ENCODE data around the gene CTNNA3.
"Not testable (repeated sequence)": the region's sequence is repeated elsewhere in the genome, so short reads cannot be mapped to it uniquely, and the experiment has no call there.

Gene CTNNA3

DNA sequence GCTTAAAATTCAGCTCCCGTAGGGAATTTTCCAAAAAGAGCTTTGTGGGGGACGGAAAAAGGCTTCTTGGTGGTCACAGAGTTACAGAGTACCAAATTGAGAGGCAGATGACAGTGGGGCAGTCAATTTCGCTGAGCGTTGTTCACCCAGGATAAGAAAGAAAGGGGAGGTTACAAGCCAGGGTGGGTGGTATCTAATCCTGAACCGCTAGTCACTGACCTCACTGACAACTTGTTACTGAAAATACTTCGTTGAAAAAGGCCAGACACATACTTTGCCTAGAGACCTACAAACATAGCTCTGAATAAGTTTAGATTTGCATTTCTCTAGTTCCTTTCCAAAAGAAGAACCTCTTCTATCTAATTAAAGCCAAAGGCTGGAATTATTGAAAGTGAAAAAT lies at the start of gene CTNNA3:
CTNNA3 (minus strand) TSS at position 167 of the 400 bp plus-strand sequence.
- no peak for DNase-seq

DNA sequence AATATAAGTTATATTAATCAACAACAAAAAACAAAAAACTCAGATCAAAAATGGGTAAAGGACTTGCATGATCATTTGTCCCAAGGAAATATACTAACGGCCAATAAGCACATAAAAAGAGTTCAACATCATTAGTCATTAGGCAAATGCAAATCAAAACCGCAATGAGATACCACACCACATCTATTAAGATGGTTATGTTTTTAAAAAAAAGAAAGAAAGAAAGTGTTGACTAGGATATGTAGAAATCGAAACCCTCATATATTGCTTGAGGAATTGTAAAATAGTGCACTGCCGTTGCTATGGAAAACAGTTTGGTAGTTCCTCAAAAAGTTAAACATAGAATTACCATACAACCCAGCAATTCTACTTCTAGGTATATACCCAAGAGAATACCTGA lies 39.4 kb upstream of the CTNNA3 start:
- peak; percentile 2 for DNase-seq

DNA sequence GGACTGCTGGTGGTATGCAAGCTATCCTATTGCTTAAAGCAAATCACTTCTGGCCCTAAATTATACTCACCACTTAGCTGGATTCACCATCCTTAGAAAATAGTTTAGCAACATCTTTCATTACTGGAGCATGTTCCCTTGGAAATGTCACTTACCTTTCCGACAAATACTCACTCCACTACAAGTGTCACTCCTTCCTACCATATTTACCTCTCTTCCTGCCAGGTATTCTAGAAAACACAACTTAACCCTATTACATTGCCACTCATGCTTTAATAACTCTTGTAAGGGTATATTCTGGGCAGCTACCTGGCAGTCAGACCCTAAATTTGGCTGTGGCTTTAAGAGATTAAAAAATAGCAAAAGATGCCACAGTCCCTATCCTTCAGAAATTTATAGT lies 37.5 kb upstream of the CTNNA3 start:
- DNase-seq: no peak

DNA sequence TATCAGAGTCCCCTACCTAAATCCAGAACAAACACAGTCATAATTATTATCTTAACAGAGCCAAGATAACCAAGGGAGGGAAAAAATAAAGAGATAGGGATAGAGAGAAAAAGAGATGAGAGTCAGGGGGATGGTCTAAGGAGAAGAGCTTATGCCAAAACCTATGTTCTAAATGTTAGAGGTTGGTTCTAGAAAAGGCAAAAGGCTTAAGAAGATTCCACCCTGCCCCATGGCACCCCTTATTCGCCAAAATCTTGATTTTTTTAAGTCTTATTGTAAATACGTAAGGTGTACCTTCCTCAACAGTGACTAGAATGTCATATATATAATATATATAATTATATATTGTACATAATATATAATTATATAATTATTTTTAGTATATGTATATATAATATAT lies 29.6 kb upstream of the CTNNA3 start:
- DNase-seq: no peak

DNA sequence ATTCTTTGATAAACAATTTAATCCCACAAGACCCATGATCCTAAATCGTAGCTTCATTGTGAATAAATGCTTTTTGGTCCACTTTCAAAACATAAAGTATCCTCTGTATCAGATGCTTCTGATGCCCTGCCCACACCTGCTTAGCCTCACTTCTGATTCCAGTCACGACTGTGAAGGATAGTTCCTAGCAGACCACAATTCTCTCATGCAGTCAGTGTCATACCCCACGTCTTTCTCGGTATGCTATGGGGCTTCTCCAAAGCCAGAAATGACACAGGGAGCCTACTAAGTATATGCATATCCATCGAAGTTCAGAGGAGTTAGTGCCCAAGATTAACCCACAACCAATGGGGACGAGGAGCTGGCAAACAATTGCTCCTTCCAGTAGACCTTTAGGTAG lies 27.6 kb upstream of the CTNNA3 start:
- no peak for DNase-seq

DNA sequence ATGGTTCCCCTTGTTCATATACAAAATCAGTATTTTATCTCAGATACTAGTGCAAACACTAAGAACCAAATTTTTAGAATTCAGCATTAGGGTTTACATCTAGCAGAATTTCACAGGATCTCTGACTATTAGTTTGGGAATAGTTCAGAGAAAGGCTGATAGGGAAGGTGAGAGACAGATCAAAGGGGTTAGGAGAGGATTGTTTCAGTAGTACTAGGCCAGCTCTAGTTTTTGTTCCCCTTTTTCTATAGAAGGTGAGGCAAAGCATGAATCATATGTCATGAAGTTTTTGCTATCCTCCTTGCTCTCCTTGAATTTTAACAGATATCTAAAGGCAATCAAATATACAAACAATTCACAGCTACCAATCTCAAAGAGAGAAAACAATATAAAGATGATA lies 26.1 kb upstream of the CTNNA3 start:
- no peak for DNase-seq

DNA sequence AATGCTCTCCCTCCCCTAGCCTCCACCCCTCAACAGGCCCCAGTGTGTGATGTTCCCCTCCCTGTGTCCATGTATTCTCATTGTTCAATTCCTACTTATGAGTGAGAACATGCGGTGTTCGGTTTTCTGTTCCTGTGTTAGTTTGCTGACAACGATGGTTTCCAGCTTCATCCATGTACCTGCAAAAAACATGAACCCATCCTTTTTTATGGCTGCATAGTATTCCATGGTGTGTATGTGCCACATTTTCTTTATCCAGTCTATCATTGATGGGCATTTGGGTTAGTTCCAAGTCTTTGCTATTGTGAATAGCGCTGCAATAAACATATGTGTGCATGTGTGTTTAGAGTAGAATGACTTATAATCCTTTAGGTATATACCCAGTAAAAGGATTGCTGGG lies 20.5 kb upstream of the CTNNA3 start:
- not testable (repeated sequence) for DNase-seq

DNA sequence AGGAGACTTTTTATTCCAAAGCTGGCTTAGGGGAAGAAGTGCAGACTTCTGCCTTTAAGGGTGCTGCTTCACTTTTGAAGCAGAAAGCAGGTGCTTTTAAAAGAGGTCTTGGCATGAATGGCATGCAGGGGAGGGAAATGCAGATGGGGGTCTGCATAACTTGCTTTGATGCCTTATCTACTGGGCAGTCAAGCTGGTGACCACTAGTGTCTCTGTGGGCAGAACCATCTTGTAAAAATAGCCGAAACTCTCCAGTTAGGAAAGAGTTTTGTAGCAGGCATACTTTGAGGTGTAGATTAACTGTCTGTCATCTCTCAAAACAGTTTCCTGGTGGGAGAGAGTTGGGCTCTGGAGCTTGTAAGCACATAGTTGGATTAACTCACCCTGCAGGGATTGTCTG lies 9.9 kb upstream of the CTNNA3 start:
- DNase-seq: no peak

DNA sequence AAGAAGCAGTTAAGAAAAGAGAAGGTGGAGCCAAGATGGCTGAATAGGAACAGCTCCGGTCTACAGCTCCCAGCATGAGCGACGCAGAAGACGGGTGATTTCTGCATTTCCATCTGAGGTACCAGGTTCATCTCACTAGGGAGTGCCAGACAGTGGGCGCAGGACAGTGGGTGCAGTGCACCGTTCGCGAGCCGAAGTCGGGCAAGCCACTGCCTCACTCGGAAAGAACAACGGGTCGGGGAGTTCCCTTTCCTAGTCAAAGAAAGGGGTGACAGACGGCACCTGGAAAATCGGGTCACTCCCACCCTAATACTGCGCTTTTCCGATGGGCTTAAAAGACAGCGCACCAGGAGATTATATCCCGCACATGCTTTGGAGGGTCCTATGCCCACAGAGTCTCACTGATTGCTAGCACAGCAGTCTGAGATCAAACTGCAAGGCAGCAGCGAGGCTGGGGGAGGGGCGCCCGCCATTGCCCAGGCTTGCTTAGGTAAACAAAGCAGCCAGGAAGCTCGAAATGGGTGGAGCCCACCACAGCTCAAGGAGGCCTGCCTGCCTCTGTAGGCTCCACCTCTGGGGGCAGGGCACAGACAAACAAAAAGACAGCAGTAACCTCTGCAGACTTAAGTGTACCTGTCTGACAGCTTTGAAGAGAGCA lies 3.7 kb upstream of the CTNNA3 start:
- not testable (repeated sequence) for DNase-seq

DNA sequence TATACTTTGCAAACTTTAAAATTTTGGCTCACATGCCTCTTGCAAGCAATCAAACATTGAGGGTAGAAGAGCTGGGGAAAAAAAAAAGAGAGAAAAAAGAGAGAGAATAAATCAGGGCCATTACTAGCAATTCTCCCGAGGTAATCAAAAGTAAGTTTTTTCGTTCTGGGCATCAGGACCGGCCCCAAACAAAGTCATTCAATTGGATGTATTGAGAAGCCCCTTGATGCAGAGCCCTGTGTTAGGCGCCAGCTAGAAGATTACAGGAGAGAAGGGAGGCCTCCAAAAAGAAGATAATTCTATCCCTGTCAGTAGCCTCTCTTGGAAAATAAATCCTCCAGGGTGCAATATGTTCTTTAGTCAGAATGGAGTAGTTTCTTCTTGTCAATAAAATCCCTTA lies 2.2 kb upstream of the CTNNA3 start:
- no peak for DNase-seq

DNA sequence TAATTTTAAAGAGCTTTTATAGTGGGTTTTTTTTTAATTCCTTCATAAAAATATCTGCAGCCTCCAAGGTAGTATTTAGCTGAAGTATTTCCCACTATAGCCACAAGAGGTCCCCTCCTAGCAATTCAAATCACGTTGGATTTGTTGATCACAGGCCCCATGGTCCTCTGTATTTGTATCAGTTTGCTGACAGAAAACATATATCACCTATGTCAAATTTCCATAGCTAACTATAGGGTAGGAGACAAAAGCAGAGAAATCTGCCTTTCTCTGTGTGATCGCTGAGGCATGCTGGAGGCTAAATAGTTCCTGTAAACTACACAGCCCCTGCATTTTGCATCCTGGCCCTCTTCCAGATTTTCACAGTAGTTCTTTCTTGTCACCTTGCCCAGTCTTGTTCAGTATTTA lies 1.7 kb upstream of the CTNNA3 start:
- peak; percentile 21 for DNase-seq

DNA sequence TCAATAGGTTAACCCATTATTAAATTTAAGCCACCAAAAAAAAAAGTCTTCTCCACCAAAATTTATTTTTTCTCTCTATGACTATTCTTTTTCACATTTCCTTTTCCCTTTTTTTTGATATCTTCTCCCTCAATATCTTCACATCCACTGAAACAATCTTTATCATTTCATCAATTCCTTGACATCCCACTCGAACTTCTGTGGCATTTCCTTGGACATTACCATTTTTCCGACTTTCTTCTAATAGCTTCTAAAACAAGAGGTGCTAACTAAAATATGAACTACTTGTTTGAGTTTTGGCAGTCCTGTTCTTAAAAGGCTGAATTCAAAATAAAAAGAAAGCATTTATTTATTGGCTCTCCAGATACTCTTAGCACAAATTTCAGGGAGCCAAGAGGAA lies 684 bp upstream of the CTNNA3 start:
- no peak for DNase-seq

DNA sequence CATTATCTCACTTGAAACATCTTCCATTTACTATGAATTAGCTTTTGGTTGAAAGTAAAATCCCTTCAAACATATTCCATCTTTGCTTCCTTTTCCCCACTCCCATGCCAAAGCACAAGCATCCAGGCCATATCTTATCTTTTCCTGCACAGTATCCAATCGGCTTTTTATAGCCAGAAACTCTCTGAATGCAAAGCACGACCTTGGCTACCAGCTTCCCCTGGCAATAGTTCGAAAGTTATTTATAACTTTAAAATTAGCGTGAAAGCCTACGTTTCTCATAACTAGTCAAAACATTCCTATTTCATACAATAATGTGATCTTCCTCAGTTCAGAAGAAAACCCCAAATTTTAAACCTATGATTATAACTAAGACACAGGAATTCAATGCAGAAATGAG lies 440 bp downstream of the CTNNA3 start:
- no peak for DNase-seq

DNA sequence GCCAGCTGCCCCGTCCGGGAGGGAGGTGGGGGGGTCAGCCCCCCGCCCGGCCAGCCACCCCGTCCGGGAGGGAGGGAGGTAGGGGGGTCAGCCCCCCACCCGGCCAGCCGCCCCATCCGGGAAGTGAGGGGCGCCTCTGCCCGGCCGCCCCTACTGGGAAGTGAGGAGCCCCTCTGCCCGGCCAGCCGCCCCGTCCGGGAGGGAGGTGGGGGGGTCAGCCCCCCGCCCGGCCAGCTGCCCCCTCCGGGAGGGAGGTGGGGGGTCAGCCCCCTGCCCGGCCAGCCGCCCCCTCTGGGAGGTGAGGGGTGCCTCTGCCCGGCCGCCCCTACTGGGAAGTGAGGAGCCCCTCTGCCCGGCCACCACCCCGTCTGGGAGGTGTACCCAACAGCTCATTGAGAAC lies 4.1 kb downstream of the CTNNA3 start:
- not testable (repeated sequence) for DNase-seq

DNA sequence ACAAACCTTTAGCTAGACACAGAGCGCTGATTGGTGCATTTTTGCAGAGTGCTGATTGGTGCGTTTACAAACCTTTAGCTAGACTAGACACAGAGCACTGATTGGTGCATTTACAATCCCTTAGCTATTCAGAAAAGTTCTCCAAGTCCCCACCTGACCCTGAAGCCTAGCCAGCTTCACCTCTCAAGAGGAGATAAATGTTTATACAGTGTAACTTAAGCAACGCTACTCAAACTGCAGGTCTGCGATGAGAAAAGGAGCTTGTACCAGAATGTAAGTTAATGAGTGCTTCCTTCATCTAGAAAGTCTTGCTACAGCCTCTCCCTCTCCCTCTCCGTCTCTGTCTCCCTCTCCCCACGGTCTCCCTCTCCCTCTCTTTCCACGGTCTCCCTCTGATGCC lies 5.5 kb downstream of the CTNNA3 start:
- DNase-seq: not testable (repeated sequence)

DNA sequence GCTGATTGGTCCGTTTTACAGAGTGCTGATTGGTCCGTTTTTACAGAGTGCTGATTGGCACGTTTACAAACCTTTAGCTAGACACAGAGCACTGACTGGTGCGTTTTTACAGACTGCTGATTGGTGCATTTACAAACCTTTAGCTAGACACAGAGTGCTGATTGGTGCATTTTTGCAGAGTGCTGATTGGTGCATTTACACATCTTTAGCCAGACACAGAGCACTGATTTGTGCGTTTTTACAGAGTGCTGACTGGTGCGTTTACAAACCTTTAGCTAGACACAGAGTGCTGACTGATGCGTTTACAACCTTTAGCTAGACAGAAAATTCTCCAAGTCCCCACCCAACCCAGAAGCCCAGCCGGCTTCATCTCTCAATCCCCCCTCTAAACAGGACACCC lies 11.9 kb downstream of the CTNNA3 start:
- not testable (repeated sequence) for DNase-seq

DNA sequence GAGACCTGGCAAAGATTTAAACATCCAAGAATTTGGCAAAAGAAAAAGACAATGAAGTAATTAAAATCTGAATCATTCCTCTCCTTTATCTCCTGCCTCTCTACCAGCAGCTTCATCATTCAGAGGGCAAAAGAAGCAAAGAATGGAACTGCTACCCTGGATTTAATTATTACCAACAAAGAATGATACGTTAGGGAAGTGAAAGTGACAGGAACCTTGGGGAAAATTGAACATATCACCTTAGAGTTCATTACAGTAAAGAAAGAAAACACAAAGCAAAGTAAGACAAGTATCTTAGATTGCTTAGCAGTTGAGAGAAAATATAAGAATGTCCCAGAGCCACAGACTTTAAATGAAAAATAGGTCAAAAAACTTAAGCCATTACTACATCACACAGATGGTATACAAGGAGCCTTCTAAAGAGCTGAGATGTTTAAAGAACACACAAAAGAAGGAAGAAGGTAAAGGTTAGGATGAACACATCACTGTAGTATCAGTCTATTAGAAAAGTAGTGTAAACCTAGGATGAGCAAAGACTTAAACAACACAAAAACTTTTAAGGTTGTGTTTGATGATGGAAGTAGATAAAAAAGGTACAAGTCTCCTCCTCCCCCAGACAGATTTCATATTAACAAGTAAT lies 17.5 kb downstream of the CTNNA3 start:
- DNase-seq: no peak

DNA sequence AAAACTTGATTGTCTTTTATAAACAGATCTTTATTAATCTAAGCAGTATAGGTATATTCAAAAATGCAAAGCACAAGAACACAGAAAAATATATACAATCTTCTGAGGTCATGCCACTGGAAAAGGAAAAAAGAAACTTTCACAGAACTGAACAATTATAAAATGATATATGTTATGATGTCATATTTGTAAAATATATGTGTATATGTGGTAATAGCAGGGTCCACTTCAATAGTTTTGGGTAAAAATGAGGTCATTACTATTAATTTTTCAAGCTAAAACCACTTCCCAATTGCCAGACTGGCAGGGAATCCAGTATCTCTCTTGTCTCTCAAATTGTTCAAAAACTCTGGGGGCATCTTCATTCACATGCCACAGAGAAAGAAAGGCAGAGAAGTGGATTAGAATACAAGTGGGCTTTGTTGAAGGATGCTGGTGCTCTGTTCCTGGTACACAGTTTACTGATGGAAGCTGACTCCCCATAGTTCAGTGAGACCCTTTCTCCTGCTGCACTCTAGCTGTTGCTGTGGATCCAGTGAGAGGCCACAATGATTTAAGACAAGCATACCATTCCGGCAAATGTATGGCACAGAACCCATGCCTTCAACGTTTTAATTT lies 19.7 kb downstream of the CTNNA3 start:
- no peak for DNase-seq

DNA sequence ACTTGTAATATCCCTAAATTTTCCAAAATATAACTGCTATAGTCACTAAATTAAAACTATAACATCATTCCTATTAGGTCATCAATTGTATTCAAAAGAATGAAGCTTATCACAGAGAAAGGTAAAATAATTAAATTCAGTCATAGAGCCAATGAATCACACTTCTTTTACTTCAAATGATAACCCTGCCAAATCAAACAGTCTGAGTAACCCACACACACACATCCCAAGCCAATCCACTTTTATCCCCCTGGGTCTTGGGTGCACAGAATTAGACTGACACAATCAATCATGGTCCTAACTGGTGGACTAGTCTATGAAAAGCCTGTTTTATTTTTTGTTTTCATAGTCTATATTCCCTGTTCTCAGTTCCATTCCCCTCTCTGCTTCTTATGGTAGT lies 25.6 kb downstream of the CTNNA3 start:
- no peak for DNase-seq

DNA sequence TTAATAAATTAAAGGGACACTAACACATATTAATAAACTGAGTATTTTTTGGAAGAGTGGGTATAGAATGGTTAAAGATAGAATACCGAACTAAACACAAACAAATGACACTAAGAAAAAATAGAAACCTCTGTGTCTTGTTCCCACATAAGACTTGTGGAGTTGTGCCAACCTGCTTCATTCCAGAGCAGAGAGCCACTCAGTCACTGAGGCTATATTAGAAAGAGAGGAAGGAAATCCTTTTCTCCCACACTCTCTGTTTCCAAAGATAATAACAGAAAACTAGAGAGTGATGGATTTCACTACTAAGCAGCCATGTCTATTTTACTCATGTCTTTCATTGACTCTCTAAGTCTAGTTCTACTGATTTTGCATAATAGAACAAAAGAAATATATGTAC lies 26.0 kb downstream of the CTNNA3 start:
- no peak for DNase-seq

DNA sequence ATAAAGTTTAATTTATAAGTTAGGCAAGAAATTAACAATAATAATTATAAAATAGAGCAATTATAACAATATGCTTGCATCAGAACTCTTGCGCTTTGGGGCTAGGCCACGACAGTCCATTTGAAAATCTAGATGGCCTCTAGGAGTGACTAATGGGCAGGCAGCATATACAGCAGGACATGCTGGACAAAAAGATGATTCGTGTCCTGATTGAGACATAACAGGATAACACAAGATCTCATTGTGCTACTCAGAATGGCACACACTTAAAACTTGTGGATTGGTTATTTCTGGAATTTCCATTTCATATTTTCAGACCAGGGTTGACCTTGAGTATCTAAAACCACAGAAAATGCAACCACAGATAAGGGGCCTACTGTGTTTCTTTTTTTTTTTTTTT lies 27.5 kb downstream of the CTNNA3 start:
- no peak for DNase-seq

DNA sequence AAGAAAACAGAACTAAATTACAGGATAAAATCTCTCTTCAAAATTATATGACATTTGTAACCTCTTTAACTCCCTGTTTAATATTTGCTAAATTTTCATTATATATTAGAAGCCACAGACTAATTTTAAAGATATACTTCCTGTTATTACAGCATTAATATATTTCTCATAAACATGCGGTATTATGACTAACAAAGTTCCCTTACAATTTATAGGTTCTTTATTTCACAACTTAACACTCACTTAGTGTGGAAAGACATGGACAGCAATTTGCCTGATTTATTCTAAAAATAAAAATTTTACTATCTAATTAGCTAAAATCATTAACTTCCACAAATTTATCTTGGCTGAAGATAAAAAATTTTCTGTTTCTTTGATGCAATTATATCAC lies 29.0 kb downstream of the CTNNA3 start:
- no peak for DNase-seq

DNA sequence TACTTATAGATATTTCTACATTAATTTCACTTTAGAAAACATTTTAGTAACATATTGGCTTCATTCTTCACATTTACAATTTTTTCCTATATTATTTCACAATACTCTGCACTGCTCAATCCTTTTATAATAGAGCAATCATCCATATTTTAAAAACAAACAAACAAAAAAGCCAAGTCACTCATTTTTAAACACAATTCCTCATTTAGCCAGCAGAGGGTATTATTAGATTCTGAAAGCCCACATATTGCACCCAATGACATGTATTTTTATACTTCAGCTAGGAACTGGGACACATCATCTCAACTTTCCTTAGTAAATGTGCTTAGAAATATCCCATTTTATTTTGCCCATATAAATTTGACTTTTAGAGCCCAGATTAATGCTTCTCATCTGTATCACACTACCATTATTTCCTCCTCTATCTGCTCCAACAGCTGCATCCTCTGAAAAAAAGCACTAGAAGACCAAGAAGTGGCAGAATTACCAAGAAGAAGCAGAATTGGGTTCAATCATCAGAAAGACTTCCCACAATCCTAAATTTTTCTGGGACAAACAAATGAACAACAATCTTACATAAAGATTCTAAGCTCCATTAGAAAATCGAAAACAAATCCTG lies 29.5 kb downstream of the CTNNA3 start:
- DNase-seq: no peak

DNA sequence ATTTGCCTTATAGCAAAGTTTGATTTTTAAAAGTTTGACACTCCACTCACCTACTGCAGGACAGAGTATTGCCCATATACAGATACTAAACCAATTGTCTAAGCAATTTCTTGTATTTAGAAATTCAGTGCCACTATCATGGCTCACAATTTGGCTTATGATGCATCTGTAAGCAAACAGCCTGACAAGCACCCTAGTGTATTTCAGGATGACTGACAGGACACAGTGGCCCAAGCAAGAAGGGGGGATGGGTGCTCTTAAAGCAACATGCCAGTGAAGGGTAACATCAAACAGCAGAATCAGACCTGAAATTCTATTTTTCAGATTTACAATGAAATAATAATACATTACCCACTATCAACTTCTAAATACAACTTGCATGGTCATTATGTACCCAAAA lies 30.5 kb downstream of the CTNNA3 start:
- no peak for DNase-seq

All from NCI-H526 treated with DMSO at 0.1 percent for 48 hours (cell line).